GM06990 (cell line): ENCODE results near the gene LHFPL6.

Source experiments
- DNase-seq: peaks from one replicate; pipeline ENCODE4 v3.0.0-alpha.2; 2011; ENCODE audit not compliant: insufficient read length; ENCODE audit errors: extremely low read depth
- H3K27me3 ChIP-seq: replicated peaks from 2 replicates; pipeline ENCODE4 v1.6.0; 2011; ENCODE audit warnings: low read length; ENCODE audit not compliant: control insufficient read depth, insufficient read depth
- H3K36me3 ChIP-seq: 2 replicates; pipeline ENCODE4 v1.5.1; 2011; ENCODE audit warnings: low read length; ENCODE audit not compliant: control insufficient read depth, insufficient read depth
- H3K4me3 ChIP-seq: replicated peaks from 2 replicates; pipeline ENCODE4 v1.5.1; 2011; ENCODE audit warnings: low read depth, mild to moderate bottlenecking, control low read depth, low read length
- TF ChIP-seq, protein P1 (sequence below): IDR thresholded peaks from 2 replicates; pipeline ENCODE4 v1.5.1; 2011; ENCODE audit warnings: low read length, control low read depth, mild to moderate bottlenecking, inconsistent platforms; ENCODE audit not compliant: insufficient read depth, poor library complexity, severe bottlenecking

The LHFPL6 gene

DNA sequence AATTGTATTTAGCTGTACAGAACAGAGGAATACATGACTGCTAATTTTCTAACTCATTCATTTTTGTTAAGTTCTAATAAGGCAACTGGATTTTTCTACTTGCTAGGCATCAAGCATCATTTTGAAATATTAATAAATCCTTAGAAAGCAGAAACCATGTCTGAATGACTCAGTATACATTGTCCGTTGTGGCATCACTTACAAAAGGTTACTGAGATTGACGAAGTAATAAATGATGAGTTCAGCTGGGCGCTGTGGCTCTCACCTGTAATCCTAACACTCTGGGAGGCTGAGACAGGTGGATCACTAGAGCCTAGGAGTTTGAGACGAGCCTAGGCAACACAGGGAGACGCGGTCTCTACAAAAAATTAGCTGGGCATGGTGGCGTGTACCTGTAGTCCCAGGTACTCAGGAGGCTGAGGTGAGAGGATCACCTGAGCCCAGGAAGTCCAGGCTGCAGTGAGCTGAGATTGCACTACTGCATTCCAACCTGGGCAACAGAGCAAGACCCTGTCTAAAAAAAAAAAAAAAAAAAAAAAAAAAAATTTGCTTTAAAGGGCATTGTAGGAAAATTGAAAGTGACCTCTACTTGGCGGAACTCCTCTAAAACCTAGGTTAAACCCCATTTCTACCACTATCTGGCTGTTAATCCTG is 36.6 kb downstream of the LHFPL6 start:
- TF ChIP-seq, protein P1, sequence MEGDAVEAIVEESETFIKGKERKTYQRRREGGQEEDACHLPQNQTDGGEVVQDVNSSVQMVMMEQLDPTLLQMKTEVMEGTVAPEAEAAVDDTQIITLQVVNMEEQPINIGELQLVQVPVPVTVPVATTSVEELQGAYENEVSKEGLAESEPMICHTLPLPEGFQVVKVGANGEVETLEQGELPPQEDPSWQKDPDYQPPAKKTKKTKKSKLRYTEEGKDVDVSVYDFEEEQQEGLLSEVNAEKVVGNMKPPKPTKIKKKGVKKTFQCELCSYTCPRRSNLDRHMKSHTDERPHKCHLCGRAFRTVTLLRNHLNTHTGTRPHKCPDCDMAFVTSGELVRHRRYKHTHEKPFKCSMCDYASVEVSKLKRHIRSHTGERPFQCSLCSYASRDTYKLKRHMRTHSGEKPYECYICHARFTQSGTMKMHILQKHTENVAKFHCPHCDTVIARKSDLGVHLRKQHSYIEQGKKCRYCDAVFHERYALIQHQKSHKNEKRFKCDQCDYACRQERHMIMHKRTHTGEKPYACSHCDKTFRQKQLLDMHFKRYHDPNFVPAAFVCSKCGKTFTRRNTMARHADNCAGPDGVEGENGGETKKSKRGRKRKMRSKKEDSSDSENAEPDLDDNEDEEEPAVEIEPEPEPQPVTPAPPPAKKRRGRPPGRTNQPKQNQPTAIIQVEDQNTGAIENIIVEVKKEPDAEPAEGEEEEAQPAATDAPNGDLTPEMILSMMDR, result no peak
- no peaks in the 10 kb centered on the region for H3K36me3 ChIP-seq
- H3K4me3 ChIP-seq, result no peak overlapping the region
- H3K27me3 ChIP-seq, result no peaks in the 10 kb centered on the region
- DNase-seq, result no peak

DNA sequence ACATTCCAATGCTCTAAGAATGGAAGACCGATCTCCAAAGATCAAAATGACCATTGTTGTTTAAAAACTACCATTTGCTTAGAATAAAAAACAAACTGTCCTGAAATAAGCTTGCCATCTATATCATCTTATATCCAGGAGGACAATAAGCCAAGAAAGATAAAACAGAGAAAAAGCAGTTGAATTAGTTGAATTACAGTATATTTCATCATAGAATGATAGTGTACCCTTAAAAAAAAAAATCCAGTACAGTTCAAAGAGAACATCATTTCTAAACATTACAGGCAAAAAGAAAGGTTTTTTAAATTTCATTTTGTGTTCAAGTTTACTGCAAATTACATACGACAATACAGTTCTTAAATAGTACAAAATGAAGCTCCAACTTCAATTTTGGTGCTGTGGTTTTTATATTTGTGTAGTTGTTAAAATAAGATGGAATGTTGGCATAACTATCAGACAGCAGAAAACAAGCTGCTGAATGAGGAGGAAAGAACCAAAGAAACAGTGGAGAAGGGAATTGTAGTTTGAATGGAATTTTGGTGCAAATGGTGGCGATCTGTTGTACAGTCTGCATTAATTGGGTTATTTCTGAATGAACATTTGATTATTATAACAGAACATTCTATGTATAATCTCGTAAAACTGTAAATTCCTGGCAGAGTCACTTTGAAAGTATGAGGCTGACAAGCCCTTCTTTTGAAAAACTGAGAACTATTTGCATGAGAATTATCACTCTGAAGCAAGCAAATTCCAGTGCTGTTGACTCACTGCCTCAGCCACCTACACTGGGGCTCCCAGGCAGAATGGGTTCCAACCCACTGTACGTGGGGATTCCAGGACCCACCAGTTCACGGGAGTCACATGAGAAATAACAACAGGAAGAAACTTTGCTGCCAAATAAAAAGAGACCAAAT is 37.7 kb downstream of the LHFPL6 start:
- Histone ChIP-seq H3K27me3 (no peaks in the 10 kb centered on the region), H3K36me3 (no peaks in the 10 kb centered on the region), H3K4me3 (no peak overlapping the region)
- TF ChIP-seq, protein P1, result no peak
- no peak for DNase-seq

DNA sequence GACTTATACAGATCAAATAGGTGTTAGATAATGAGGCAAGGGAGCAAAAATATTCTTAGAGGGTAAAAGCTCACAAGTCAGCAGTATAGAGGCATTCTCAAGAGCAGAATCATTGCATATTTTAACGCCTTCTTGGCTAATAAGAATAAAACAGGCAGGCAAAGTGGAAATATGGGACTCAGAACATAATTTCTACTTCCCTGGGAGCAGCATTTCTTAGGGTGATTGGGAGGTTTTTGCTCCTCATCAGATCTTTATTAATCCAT is 39.6 kb downstream of the LHFPL6 start:
- DNase-seq, result no peak
- Histone ChIP-seq H3K4me3 (no peak overlapping the region), H3K27me3 (no peaks in the 10 kb centered on the region)

DNA sequence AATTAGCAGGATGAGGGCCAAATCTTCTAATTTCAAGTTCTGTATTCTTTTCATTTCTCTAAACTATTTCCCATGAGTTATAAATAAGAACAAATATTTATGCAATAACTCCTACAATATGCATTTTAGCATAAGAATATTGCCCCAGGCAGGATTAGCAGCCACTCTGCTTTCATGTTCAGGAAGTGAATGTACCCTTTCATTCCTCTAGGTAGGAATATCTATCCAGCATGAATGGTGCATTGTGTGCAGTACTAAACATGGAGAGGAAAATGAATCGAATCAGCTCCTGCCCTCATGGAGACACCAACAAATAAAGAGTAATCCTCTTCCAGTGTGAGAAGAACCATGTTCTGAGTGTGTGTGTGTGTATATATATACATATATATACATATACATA is 41.0 kb downstream of the LHFPL6 start:
- H3K36me3 ChIP-seq, result no peaks in the 10 kb centered on the region
- no peaks in the 10 kb centered on the region for H3K27me3 ChIP-seq
- DNase-seq, result no peak
- TF ChIP-seq, protein P1, result no peak
- no peak overlapping the region for H3K4me3 ChIP-seq

More for the DNA sequence above, 39.6 kb downstream of the LHFPL6 start:
- H3K36me3 ChIP-seq, result no peaks in the 10 kb centered on the region
- TF ChIP-seq, protein P1, result no peak

DNA sequence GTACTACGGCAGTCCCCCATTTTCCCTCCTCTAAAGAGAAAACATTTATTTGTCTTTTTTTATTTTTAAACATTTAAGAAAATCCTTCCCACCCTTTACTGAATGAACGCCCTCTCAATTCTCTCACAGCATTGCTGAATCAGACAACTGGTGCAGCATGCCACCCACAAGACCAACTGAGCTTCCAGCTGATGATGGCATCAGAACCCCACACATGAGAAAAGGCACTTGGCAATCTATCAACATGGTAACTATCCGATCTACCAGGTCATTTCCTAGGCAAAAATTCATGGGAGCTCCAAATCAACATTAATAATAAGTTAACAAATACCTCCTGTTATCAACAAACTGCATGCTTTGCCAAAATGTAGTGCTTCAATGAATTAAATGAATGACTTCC is 43.1 kb downstream of the LHFPL6 start:
- Histone ChIP-seq H3K4me3 (no peak overlapping the region), H3K27me3 (no peaks in the 10 kb centered on the region)
- TF ChIP-seq, protein P1, result no peak

More for the DNA sequence above, 43.1 kb downstream of the LHFPL6 start:
- H3K36me3 ChIP-seq, result no peaks in the 10 kb centered on the region
- DNase-seq, result no peak
